Raji (cell line): ENCODE data around the gene DPH1.

Experiments used
- POLR2A ChIP-seq: IDR thresholded peaks from 2 replicates; pipeline ENCODE4 v1.6.1; 2011; ENCODE audit warnings: low read depth, low read length, control low read depth; ENCODE audit not compliant: insufficient read depth

The DPH1 gene

DNA sequence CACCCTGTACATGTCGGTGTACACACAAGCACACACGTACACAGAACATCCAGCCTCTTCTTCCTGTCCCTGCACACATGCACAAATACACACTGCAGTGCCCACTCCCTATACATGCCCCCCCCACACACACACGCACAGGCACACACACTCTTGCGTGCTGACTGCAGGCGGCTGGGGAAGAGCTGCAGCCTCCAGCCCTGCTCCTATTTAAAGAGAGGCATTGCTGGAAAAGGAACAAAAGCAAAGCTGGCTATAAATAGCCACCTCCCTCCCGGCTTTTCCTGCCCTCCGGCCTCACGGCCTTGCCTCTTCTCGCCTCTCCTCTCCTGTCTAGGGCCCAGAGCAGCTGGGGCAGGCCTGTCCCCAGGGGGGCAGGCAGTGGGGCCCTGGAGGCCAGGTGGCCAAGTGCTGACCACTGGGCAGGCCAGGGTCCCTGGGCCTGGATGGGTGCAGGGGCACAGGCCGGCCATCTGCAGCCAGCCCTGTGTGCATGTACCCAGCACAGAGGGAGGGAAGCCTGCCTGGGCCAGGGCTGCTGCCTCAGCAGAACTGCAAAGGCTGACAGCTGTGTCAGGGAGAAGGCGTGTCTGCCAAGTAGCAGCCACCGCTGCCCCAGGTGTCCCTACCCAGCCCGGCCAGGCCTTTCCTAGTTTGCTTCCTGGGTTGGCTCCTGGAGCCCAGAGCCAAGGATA, 30.2 kb upstream of the DPH1 start:
- no peak for TF ChIP-seq POLR2A

GRCh38 chr17:2002767-2003329, 27.1 kb upstream of the DPH1 start:
- no peak for TF ChIP-seq POLR2A

DNA sequence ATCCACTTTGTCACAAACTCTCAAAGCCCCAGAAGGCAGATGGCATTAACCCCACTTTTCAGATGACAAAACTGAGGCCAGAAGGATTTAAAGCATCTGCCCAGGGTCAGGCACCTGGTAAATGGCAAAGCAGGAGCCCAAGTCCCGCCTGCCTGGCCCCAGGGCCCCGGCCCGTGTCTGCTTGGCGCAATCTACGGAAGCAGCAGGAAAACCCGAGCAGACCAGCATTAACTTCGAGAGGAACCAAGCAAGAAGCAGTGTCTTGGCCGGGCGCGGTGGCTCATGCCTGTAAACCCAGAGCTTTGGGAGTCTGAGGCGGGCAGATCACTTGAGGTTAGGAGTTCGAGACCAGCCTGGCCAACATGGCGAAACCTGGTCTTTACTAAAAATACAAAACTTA, 26.4 kb upstream of the DPH1 start:
- no peak for TF ChIP-seq POLR2A

- TF ChIP-seq POLR2A, result no peak
These were observed 25.5 kb upstream of the DPH1 start for GRCh38 chr17:2004435-2004952.

DNA sequence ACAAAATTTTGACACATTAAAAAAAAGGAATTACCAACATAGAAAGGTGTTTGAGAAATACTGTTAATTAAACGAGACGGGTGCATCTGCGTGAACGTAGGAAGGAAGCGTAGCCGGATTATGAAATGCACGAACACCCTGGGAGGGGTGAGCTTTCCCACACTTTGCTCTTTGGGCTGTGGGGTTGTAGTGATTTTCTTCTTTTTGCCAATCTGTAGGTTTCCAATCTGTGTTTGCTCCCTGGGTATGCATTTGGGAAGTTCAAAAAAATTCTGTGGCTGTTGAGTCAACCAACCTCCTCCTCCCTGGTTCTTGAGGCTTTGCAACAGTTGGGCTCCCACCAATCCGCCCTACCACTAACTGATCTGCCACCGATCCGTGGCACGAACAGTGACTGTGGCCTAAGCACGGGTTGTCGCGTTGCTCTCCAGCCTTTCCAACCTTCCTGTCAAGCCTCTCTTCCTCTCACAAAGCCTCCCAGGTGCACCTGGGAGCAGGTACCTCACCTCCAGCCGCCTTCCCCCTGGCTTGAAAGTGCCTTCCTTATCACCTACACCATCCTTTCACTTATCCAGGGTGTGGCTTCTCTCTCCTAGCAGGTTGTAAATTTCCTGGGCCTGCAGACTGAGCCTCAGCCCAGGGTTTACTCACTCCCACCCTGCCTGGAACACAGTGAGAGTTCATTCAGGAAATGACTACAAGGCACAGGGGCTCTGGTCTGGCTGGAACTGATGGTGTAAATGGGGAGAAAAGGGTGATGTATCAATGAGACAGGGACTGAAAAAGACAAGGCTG, 21.4 kb upstream of the DPH1 start:
- no peak for TF ChIP-seq POLR2A

DNA sequence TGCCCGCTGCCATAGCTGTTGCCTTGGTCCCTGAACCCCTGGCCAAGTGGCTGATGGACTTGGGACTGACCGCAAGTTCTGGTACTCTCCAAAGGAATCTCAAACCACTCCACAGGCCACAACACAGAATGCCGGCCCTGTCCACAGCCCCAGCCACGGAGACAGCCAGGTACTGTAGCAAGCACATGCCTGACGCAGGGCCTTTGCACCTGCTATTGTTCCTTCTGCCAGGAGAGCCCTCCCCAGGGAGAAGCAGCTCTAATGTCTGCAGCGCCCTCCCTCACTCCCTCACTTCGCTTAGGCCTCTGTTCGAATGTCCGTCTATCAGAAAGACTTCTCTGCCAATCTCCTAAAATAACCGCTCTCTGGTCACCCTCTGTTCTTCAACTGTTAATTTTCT, 20.2 kb upstream of the DPH1 start:
- no peak for TF ChIP-seq POLR2A

DNA sequence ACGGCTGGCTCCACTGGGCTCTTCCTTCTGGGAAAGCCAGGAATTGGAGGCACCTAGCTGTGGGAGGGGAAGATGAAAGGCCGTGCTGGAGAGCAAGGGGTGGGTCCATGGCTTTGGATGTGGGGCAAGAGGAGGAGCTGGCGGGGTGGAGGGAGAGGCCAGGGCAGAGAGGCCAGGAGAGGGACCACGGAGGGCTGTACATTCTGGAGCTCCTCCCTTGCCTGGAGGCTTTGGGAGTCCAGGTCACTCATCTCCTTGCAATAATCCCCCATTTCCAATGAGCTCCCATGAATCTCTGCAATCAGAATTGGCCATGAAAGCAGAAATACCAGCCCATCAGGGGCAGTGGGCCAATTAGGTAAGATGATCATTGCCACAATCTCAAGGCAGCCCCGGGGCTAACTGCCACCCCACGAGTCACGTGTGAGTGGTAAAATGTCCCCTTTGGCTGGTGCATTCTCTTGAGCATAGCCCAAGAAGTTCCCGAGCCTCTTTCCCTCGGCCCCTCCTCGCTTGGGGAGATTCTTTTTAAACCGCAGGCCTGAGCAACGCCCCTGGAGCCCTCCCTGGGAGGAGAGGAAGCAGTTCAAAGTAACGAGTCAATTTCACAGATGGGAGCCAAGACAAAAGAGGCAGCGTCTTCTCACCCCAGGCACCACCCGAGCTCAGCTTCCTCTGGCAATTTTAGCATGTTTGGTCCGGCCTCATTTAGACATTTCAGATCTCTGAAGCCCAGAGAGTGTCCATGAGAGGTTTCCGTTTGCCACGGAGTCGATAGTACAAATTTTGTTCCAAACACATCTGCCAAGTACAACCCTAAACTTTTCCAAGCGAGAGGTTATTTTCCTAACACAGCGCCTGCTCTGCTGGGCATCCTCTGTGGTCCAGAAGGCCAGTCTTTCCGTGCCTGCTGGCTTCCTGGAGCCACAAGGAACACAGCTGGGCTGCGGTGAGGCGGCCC, 18.3 kb upstream of the DPH1 start:
- no peak for TF ChIP-seq POLR2A

- no peak for TF ChIP-seq POLR2A
These were observed 17.5 kb upstream of the DPH1 start for GRCh38 chr17:2012499-2012898.

GRCh38 chr17:2013994-2014317, 16.0 kb upstream of the DPH1 start:
- TF ChIP-seq POLR2A, result no peak

GRCh38 chr17:2015314-2015713, 14.6 kb upstream of the DPH1 start:
- no peak for TF ChIP-seq POLR2A

DNA sequence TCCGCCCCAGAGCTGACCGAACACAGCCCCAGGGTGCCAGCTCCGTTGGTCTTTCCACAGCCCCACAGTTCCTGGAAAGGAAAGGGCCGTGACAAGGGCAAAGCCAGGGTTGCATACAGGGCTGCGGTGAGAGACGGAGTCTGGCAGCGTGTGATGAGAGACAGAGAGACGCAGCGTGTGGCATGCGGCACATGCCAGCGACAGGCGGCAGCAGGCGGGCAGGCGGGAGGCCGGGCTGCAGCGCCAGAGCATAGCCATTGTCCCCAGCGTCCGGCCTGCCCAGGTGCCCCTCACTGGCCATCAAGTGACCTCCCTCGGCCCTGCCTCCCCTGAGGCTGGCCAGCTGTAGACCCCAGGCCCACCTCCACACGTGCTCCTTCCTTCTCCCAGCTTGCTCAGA, 13.5 kb upstream of the DPH1 start:
- TF ChIP-seq POLR2A, result no peak

DNA sequence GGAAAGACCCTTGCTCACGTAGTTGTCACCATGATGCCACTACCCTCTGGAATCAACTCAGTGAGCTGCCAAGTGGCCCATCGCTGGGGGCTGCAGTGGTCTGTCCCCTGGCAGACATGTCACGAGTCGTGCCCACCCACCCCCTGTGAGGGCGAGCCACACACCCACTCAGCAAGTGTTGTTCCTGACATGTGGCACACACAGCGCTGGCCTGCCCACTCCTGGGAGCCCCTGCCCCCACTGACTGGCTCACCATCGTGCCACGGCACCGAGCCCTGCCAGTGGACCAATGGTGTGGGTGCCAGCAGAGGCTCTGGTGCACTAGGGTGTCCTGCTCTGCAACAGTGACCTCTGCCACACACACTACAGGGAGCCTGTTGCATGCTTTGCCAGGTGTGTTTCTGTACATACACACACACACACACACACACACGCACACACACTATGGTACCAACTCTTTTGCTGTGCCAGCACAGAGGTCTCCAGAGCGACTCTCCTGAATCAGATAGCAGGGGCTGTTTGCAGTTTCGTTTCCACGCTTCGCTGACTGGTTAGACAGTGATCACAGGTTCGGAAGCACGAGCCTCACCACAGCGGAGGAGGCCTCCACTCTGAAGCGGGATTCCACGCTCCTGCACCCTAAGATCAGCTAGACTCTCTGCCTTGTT, 12.5 kb upstream of the DPH1 start:
- TF ChIP-seq POLR2A, result no peak

- no peak for TF ChIP-seq POLR2A
These were observed 11.0 kb upstream of the DPH1 start for GRCh38 chr17:2018716-2019510.

- no peak for TF ChIP-seq POLR2A
These were observed 10.2 kb upstream of the DPH1 start for GRCh38 chr17:2019723-2020122.
